D721Med (cell line): ENCODE measurements around the gene GCK.

Source experiments
- DNase-seq: peaks from one replicate; pipeline ENCODE4 v3.0.0; 2011; ENCODE audit warnings: low spot score; ENCODE audit not compliant: insufficient read length
- FAIRE-seq: peaks from 2 replicates; lab custom pipeline; 2011; peaks lifted over from hg19 to GRCh38; lab: Jason Lieb, UNC
- TF ChIP-seq, protein P1 (sequence below): IDR thresholded peaks from 2 replicates; pipeline ENCODE4 v1.5.1; 2012; ENCODE audit warnings: mild to moderate bottlenecking, control low read depth; ENCODE audit not compliant: insufficient read depth; ENCODE audit errors: missing control alignments

The GCK gene

DNA sequence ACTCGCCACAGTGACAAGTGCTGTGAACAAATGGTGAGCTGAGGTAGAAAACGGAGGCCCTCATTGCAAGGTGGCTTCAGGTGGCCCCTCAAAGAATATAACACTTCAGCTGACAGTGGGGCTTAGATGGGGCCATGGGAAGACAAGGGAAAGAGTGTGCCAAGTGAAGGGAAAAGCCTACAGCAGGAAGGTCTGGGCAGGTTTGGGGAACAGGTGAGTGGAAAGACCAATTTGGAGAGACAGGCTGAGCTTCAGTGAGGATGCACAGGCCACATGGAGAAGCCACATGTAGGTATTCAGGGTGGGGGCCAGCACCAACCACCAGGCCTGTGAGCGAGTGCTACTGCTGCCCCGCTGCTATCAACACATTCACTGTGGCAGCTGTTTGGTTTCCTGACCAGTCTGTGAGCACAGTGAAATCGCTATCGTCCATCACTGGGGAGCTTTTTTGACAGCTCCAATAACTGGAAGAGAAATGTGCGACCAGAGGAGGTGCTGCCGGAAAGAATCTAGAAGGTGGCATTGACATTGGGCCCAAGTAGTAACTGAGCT is 69.3 kb downstream of the GCK start:
- FAIRE-seq (no peak), DNase-seq (no peak)
- TF ChIP-seq, protein P1, sequence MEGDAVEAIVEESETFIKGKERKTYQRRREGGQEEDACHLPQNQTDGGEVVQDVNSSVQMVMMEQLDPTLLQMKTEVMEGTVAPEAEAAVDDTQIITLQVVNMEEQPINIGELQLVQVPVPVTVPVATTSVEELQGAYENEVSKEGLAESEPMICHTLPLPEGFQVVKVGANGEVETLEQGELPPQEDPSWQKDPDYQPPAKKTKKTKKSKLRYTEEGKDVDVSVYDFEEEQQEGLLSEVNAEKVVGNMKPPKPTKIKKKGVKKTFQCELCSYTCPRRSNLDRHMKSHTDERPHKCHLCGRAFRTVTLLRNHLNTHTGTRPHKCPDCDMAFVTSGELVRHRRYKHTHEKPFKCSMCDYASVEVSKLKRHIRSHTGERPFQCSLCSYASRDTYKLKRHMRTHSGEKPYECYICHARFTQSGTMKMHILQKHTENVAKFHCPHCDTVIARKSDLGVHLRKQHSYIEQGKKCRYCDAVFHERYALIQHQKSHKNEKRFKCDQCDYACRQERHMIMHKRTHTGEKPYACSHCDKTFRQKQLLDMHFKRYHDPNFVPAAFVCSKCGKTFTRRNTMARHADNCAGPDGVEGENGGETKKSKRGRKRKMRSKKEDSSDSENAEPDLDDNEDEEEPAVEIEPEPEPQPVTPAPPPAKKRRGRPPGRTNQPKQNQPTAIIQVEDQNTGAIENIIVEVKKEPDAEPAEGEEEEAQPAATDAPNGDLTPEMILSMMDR: no peak

DNA sequence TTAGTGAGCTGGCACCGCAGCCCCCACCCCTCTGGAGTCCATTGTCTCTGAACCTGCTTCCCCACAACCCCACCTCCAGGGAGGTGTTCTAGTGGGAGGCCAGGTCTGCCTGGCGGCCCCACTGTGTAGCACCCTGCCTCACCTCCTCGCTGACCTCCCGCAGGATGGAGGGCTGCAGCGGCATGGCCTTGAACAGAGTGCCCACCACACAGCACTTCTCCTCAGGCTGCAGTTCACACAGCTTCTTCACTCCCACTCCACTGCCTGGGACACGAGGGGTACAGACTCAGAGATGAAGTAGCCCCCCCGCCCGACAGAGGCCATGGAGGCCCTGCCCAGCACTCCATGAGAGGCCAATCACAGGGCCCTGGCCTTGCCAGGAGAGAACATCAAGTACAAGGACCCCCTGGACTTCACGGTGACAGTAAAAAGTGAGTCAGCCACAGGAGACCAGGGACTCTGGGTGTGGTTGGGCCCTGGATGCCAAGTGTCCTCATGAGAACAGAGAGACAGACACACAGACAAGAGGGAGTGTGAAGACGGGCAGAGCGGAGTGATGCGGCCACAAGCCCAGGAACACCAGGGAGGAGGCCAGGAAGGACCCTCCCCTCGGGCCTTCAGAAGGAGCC is 71.3 kb downstream of the GCK start:
- FAIRE-seq (no peak), DNase-seq (no peak)
- TF ChIP-seq, protein P1: no peak

DNA sequence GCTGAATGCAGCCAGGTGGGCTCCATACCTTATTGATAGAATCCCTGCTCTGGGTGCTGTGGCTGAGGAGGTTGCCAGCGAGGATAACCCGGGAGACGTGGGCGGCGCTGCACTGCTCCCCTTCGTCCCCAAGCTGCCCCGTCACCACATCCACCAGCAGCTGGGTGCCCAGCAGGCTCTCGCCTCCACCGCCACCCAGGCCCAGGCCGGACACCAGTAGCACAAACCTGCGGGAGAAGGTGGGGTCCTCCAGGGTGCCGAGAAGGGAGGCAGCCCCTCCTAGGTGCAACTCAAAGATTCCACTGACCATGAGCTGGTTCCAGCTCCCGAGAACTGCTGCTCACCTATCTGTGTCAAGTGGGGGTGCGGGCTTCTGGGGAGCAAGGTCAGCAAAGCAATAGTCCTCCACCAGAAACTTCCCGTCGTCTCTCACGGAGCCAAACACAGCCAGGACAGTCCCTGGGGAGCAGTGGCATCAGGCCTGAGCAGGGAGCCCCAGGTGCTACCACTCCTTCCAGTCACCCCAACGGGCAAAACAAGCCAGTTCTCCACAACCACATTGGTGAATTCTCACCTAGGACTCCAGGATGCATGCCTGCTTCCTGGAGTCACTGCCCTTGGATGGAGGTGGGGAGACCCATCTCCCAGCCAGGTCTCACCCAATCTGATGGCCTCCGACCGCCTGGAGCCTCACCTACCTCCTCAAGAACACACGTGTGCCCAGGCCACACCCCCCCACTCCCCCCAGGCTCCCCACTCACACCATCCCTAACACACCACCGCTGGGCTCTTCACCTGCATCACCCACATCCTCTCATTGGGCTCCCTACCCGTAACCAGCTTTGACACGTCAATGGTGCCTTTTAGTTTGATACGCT is 72.2 kb downstream of the GCK start:
- TF ChIP-seq, protein P1: no peak
- FAIRE-seq: no peak
- no peak for DNase-seq

DNA sequence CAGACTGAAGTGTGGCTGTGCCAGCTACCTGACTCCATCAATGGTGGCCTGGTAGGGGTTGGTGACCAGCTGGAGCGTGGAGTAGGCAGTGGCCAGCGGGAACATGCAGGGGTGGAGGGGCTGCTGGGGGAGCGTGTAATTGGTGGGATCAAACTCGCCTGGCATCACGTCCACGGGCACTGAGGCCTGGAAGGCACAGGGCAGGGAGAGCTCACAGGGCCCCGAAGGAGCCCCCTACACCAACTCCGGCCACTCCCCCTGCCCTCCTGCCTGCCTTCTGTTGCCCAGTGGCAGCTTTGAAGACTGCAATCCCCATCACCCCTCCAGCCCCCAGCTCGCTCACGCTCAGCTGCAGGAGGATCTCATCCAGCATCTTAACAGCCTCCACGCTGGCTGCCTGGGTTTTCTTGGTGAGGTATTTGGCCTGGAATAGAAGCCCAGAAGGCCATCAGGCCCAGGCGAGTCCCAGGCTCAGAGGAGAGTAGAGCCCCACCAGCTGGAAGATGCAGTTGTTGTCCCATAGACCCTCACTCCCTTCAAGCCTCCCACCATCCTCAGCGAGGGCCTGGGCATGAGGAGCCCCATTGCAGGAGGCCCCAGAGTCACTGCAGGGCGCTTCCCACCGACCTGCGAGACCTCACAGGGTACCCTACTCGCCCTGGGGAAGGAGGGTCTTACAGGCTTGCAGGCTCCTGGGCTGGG is 73.0 kb downstream of the GCK start:
- DNase-seq (no peak), FAIRE-seq (no peak)
- TF ChIP-seq, protein P1: no peak

DNA sequence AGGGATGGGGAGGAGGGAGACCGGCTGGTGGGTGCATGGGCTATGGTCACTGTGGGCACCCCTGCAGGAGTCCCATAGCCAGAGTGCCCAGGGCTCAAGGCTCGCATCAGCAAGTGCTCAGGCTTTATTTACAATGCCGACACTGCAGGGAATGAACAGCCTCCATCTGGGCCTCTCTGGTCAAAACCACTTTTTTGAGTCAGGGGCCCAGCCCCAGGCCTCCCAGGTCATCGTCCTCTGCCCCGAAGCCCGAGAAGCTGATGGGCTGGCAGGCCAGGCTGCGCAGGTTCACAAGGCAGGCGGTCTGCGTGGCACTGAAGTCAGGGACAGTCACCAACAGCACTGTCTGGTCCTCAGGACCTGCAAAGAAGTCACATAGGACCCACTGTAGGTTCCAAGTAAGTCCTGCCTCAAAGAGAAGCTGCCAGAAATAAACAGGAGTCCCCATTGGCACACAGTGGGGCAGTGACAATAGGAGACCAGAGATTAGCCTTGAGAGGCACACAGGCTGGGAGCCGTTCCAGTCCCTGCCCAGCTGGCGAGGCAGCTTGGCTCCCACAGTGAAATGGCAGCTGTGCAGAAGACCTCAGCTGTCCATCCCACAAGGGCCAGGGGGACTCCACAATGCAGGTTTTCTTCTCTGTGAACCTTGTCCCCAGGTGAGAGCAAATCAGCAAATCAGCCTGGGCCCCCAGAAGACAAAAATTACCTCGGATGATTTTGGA is 74.5 kb downstream of the GCK start:
- no peak for DNase-seq
- TF ChIP-seq, protein P1: no peak
- no peak for FAIRE-seq

DNA sequence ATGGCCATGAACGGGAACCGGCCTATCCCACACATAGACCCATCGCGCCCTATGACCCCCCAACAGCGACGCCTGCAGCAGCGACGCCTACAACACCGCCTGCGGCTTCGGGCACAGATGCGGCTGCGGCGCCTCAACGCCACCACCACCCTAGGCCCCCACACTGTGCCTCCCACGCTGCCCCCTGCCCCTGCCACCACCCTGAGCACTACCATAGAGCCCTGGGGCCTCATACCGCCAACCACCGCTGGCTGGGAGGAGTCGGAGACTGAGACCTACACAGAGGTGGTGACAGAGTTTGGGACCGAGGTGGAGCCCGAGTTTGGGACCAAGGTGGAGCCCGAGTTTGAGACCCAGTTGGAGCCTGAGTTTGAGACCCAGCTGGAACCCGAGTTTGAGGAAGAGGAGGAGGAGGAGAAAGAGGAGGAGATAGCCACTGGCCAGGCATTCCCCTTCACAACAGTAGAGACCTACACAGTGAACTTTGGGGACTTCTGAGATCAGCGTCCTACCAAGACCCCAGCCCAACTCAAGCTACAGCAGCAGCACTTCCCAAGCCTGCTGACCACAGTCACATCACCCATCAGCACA is 75.4 kb downstream of the GCK start:
- no peak for FAIRE-seq
- no peak for DNase-seq
- TF ChIP-seq, protein P1: no peak
